ENCODE results near the gene EXOSC2. TPM values are rescaled to one million over a fixed set of nuclear protein-coding genes. Genes with fewer than 3 reads are reported as not detected.

EXOSC2 gene
- total RNA-seq, 3 donors from 2014 or later (not counting 1 experiment from before 2014, with no cell fraction given): 40.7 to 49.0 (median 47.1) TPM

DNA sequence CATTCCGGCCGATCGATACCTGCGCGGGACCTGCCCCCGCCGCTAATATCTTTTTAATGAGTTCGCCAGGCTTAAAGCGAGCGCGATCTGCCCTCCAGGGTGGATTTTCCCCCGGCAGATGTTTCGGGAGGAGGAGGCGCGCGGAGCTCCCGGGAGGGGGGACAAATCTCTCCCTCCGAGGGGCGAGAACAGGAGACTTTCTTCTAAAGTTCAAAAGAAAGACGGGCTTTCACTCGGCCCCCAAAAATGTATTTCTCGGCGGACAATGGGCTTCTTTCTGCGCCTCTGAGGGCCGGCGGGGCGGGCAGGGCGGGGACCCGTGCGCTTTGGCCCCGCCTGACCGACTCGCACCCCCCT lies 33.3 kb upstream of the EXOSC2 start:
- Mint-ChIP-seq H3K4me1 (peaks cover 6 to 14% of the 10 kb centered on the region in 2 donors), H3K9me3 (no peaks in the 10 kb centered on the region), H3K4me3 (no peak overlapping the region), H3K27me3 (ENCODE audit: low read depth in 2 of 2) (peaks cover 33 to 42% of the 10 kb centered on the region in 2 donors), H3K36me3 (no peaks in the 10 kb centered on the region), H3K27ac (no peak overlapping the region)
- Histone ChIP-seq H3K4me3 (ENCODE audit: low read length) (no peak overlapping the region), H3K36me3 (ENCODE audit: control insufficient read depth, insufficient read depth, low read length) (no peaks in the 10 kb centered on the region), H3K27me3 (ENCODE audit: control insufficient read depth, insufficient read depth, low read length) (peaks cover 38% of the 10 kb centered on the region), H3K4me1 (ENCODE audit: control insufficient read depth, insufficient read depth, low read length) (peaks cover 13% of the 10 kb centered on the region), H3K9me3 (ENCODE audit: control insufficient read depth, insufficient read depth, low read length) (no peaks in the 10 kb centered on the region), H3K27ac (ENCODE audit: low read length) (no peak overlapping the region)
- intact Hi-C loops (cut with micrococcal nuclease): no loop called here
- WGBS (ENCODE audit: insufficient coverage): 4% methylated on average over 33 of the region's 33 CpGs
- DNase-seq: no peak
- TF ChIP-seq, protein P1, sequence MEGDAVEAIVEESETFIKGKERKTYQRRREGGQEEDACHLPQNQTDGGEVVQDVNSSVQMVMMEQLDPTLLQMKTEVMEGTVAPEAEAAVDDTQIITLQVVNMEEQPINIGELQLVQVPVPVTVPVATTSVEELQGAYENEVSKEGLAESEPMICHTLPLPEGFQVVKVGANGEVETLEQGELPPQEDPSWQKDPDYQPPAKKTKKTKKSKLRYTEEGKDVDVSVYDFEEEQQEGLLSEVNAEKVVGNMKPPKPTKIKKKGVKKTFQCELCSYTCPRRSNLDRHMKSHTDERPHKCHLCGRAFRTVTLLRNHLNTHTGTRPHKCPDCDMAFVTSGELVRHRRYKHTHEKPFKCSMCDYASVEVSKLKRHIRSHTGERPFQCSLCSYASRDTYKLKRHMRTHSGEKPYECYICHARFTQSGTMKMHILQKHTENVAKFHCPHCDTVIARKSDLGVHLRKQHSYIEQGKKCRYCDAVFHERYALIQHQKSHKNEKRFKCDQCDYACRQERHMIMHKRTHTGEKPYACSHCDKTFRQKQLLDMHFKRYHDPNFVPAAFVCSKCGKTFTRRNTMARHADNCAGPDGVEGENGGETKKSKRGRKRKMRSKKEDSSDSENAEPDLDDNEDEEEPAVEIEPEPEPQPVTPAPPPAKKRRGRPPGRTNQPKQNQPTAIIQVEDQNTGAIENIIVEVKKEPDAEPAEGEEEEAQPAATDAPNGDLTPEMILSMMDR (IDR thresholded peaks at IDR 0.05): no peak
- no peak for ATAC-seq

DNA sequence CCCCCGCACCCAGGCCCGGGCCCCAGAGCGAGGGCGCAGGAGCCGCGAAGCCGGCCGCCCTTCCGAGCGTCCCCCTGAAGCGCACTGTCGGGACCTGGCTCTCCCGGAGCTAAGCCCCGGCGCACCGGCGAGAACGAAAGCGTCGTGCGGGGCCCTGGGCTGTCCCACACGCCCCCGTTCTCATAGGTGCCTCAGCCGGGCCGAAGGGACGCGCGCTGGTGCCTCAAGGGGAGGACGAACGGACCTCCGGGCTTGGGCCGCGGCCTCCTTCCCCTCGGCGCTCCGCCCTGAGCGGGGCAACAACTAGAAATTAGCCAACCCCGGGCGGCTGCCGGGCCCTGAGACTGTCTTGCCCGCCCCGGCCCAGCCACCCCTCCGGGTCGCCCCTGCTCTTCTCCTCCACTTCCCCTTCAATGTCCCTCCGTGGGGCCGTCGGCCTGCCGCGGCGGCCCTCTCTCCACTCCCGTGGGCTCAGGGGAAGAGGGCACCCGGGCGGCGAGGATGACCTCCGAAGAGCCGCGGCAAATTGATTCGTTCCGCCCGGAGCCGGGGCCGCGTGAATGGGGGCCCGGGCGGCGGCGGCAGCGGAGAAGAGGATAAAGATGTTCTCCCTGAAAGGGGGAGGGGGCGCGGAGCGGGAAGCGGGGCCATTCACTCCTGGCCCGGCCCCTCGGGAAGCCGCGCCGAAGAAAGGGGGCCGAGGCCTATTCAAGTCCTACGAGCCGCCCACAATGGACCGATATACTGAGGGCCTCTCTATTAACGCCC lies 32.7 kb upstream of the EXOSC2 start:
- H3K27me3 Mint-ChIP-seq (ENCODE audit: low read depth in 2 of 2): peaks cover 38 to 43% of the 10 kb centered on the region in 2 donors
- H3K27ac ChIP-seq (ENCODE audit: low read length): no peak overlapping the region
- intact Hi-C loops (cut with micrococcal nuclease): no loop called here
- H3K4me1 ChIP-seq (ENCODE audit: control insufficient read depth, insufficient read depth, low read length): peaks cover 13% of the 10 kb centered on the region
- peaks cover 40% of the 10 kb centered on the region for H3K27me3 ChIP-seq (ENCODE audit: control insufficient read depth, insufficient read depth, low read length)
- H3K27ac Mint-ChIP-seq: no peak overlapping the region
- no peaks in the 10 kb centered on the region for H3K9me3 Mint-ChIP-seq
- no peaks in the 10 kb centered on the region for H3K36me3 Mint-ChIP-seq
- H3K4me3 ChIP-seq (ENCODE audit: low read length): no peak overlapping the region
- TF ChIP-seq, protein P1 (IDR thresholded peaks at IDR 0.05): no peak
- no peak for DNase-seq
- no peak overlapping the region for H3K4me3 Mint-ChIP-seq
- ATAC-seq: no peak
- H3K36me3 ChIP-seq (ENCODE audit: control insufficient read depth, insufficient read depth, low read length): no peaks in the 10 kb centered on the region
- 2% methylated on average over 82 of the region's 82 CpGs for WGBS (ENCODE audit: insufficient coverage)
- peaks cover 6 to 17% of the 10 kb centered on the region in 2 donors for H3K4me1 Mint-ChIP-seq
- H3K9me3 ChIP-seq (ENCODE audit: control insufficient read depth, insufficient read depth, low read length): no peaks in the 10 kb centered on the region

DNA sequence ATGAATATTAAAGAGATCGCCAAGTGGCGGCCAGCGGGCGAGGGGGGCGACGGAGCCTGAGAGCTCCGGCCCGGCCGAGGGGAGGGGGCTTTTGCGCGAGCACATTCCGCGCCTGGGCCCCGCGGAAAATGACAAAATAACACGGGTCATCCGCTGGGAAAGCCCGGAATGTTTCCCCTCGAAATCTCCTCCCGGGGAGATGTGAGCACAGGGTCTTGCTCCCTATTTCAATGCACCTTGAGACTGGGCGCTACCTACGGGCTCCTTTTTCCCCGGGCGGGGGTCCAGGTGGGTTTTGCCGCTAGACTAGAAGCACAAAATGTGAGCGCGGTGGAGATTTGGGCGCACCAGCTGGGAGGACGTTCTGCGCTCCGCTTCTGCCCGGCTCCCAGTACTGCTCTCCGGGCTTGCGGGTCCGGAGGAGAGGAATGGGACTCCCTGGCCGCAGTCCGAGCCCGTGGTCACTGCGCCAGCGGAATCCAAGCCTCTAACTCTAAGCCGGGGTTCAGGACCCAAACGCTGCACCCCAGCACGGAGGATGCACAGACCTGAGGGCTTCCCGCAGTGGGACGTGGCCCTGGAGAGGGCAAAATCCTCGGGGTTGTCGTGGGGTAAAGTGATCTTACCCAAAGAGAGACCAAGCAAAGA lies 32.0 kb upstream of the EXOSC2 start:
- Histone ChIP-seq H3K9me3 (ENCODE audit: control insufficient read depth, insufficient read depth, low read length) (no peaks in the 10 kb centered on the region), H3K27me3 (ENCODE audit: control insufficient read depth, insufficient read depth, low read length) (peaks cover 44% of the 10 kb centered on the region), H3K27ac (ENCODE audit: low read length) (no peak overlapping the region), H3K4me1 (ENCODE audit: control insufficient read depth, insufficient read depth, low read length) (peaks cover 13% of the 10 kb centered on the region), H3K4me3 (ENCODE audit: low read length) (no peak overlapping the region), H3K36me3 (ENCODE audit: control insufficient read depth, insufficient read depth, low read length) (no peaks in the 10 kb centered on the region)
- H3K27ac Mint-ChIP-seq: no peak overlapping the region
- H3K4me1 Mint-ChIP-seq: peaks cover 6 to 17% of the 10 kb centered on the region in 2 donors
- TF ChIP-seq, protein P1 (IDR thresholded peaks at IDR 0.05): no peak
- no peak for DNase-seq
- H3K4me3 Mint-ChIP-seq: no peak overlapping the region
- ATAC-seq: no peak
- H3K9me3 Mint-ChIP-seq: no peaks in the 10 kb centered on the region
- 7% methylated on average over 47 of the region's 47 CpGs for WGBS (ENCODE audit: insufficient coverage)
- intact Hi-C loops (cut with micrococcal nuclease): no loop called here
- no peaks in the 10 kb centered on the region for H3K36me3 Mint-ChIP-seq
- H3K27me3 Mint-ChIP-seq (ENCODE audit: low read depth in 2 of 2): peaks cover 38 to 48% of the 10 kb centered on the region in 2 donors
